ENCODE data around the gene IQGAP2. TPM values are rescaled to one million over a fixed set of nuclear protein-coding genes. Genes with fewer than 3 reads are reported as not detected.

Gene IQGAP2
- total and polyA plus RNA-seq, 2 of the 8 experiments (the other 6 are each of a cell fraction or from before 2014, with no cell fraction given), result 19.7 to 66.0 TPM

- no peak for TF ChIP-seq SIRT6 (IDR thresholded peaks at IDR 0.05; ENCODE audit: low read length)
- TF ChIP-seq RFX5 (IDR thresholded peaks at IDR 0.05; ENCODE audit: borderline replicate concordance, low read depth, low read length), result no peak
- no peak for TF ChIP-seq E2F6 (IDR thresholded peaks at IDR 0.05)
These were observed 36.1 kb downstream of the IQGAP2 start (continued) for GRCh38 chr5:76439201-76439600.

All from H1 (cell line).